Measurements from ENCODE around the gene FKBP3. TPM values are rescaled to one million over a fixed set of nuclear protein-coding genes. Genes with fewer than 3 reads are reported as not detected.

Gene FKBP3
- total and polyA plus RNA-seq, 12 donors, result 83.9 to 184 (median 105) TPM

DNA sequence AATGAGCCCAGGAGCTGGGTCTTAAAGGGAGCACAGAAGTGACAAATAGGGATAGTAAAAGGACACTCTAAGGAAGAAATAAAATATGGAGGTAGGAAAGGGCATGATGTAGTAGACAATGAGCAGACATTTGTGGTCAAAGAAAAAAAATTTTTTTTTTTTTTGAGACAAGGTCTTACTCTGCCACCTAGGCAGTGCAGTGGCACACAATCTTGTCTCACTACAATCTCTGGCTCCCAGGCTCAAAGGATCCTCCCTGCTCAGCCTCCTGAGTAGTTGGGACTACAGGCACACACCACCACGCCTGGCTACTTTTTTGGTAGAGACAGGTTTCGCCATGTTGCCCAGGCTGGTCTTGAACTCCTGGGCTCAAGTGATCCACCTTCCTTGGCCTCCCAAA, 8.5 kb downstream of the FKBP3 start:
- Histone ChIP-seq H3K4me3 (no peak overlapping the region), H3K9me3 (no peaks in the 10 kb centered on the region), H3K27ac (no peak overlapping the region), H3K4me1 (peaks cover 0 to 26% (median 12%) of the 10 kb centered on the region in 9 donors), H3K36me3 (peaks cover 0 to 92% (median 29%) of the 10 kb centered on the region in 9 donors), H3K27me3 (no peaks in the 10 kb centered on the region)
- TF ChIP-seq, protein P1, sequence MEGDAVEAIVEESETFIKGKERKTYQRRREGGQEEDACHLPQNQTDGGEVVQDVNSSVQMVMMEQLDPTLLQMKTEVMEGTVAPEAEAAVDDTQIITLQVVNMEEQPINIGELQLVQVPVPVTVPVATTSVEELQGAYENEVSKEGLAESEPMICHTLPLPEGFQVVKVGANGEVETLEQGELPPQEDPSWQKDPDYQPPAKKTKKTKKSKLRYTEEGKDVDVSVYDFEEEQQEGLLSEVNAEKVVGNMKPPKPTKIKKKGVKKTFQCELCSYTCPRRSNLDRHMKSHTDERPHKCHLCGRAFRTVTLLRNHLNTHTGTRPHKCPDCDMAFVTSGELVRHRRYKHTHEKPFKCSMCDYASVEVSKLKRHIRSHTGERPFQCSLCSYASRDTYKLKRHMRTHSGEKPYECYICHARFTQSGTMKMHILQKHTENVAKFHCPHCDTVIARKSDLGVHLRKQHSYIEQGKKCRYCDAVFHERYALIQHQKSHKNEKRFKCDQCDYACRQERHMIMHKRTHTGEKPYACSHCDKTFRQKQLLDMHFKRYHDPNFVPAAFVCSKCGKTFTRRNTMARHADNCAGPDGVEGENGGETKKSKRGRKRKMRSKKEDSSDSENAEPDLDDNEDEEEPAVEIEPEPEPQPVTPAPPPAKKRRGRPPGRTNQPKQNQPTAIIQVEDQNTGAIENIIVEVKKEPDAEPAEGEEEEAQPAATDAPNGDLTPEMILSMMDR (IDR thresholded peaks at IDR 0.05), result no peak
- DNase-seq, result no peak
- intact Hi-C loops (cut with DNase I), result no loop called here
- 93 to 97% methylated on average over 2 of the region's 2 CpGs for WGBS, 2 donors
- no peak for ATAC-seq

DNA sequence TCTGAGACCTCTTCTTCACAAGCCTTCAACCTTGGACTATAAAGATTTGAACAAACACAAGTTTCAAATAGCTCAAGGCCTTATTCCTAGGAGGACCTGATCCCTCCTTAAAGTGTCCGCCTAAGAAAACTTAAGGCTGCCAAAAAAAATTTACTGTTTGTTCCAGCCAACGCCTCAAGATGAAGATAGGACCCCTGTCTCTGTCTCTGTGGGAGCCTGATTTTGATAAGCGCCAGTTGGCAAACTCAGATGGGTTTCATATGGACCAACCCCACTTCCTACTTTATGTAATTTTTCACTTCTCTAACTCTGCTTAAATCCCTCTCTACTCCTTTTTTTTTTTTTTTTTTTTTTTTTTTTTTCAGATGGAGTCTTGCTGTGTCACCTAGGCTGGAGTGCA, 11.0 kb downstream of the FKBP3 start:
- no peaks in the 10 kb centered on the region for H3K27me3 ChIP-seq
- H3K36me3 ChIP-seq, result peaks cover 0 to 100% (median 53%) of the 10 kb centered on the region in 9 donors
- no peak for DNase-seq
- H3K4me3 ChIP-seq, result no peak overlapping the region
- H3K27ac ChIP-seq, result no peak overlapping the region
- no peaks in the 10 kb centered on the region for H3K9me3 ChIP-seq
- ATAC-seq, result no peak
- intact Hi-C loops (cut with DNase I), result no loop called here
- peaks cover 0 to 5% (median 0%) of the 10 kb centered on the region in 9 donors for H3K4me1 ChIP-seq
- TF ChIP-seq, protein P1 (IDR thresholded peaks at IDR 0.05), result no peak
- WGBS, 2 donors, result 92% methylated on average over 3 of the region's 3 CpGs

DNA sequence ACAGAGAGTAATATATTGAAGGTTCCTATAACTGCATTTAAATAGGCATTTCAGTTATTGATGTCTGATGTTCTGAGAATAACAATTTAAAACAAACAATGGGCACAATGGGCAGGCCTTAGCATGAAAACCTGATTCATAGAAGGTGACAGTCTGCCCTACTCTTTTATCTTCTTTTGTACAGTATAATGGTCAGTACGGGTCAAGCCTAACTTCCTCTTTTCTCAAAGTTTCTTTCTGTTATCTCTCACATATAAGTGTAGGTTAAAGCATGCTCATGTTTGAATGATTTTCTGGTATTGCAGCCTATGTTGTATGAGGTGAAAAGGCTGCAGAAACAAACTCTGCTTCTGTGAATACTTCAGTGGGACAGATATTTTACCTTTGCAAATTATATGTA, 14.2 kb downstream of the FKBP3 start:
- H3K4me1 ChIP-seq, result peaks cover 0 to 3% (median 0%) of the 10 kb centered on the region in 9 donors
- WGBS, 2 donors, result 82 to 87% methylated on average over 1 of the region's 1 CpG
- ATAC-seq (no peak), DNase-seq (no peak)
- H3K4me3 ChIP-seq, result no peak overlapping the region
- TF ChIP-seq, protein P1 (IDR thresholded peaks at IDR 0.05), result no peak
- H3K36me3 ChIP-seq, result peaks cover 0 to 100% (median 64%) of the 10 kb centered on the region in 9 donors
- H3K27me3 ChIP-seq, result no peaks in the 10 kb centered on the region
- no peaks in the 10 kb centered on the region for H3K9me3 ChIP-seq
- intact Hi-C loops (cut with DNase I), result no loop called here
- H3K27ac ChIP-seq, result no peak overlapping the region

DNA sequence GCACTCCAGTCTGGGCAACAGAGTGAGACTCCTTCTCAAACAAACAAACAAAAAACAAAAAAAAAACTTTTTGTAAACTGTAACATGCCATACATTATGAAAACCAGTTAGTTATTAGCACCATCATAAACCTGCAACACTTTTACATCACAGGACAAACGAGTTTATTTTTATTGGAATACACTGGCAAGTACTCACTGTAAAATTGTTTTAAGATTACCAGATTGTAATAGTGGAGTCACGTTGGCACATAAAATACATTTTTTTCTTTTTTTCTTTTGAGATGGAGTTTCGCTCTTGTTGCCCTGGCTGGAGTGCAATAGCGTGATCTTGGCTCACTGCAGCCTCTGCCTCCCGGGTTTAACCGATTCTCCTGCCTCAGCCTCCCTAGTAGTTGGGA, 15.7 kb downstream of the FKBP3 start:
- TF ChIP-seq, protein P1 (IDR thresholded peaks at IDR 0.05), result no peak
- Histone ChIP-seq H3K4me3 (no peak overlapping the region), H3K36me3 (peaks cover 0 to 100% (median 71%) of the 10 kb centered on the region in 9 donors), H3K27me3 (no peaks in the 10 kb centered on the region), H3K4me1 (no peaks in the 10 kb centered on the region), H3K9me3 (no peaks in the 10 kb centered on the region), H3K27ac (no peak overlapping the region)
- intact Hi-C loops (cut with DNase I), result no loop called here
- 91 to 92% methylated on average over 6 of the region's 6 CpGs for WGBS, 2 donors
- DNase-seq (no peak), ATAC-seq (no peak)

All from heart right ventricle (tissue), 16 donors.